Activated naive CD4-positive, alpha-beta T cell treated with anti-CD3 and anti-CD28 coated beads, Interleukin-2, amount 50 U/mL, for 24 hours (primary cell): ENCODE results near the gene THBS4.

Experiments used
- H3K27ac Mint-ChIP-seq: one replicate; pipeline ENCODE4 v1.8.0; 2021; ENCODE audit warnings: mild to moderate bottlenecking, mixed read lengths
- H3K27me3 Mint-ChIP-seq: one replicate; pipeline ENCODE4 v1.8.0; 2021; ENCODE audit warnings: mixed read lengths
- H3K36me3 Mint-ChIP-seq: one replicate; pipeline ENCODE4 v1.8.0; 2021; ENCODE audit warnings: mixed read lengths
- H3K4me1 Mint-ChIP-seq: one replicate; pipeline ENCODE4 v1.8.0; 2021; ENCODE audit warnings: mixed read lengths
- H3K4me3 Mint-ChIP-seq: one replicate; pipeline ENCODE4 v1.8.0; 2021; ENCODE audit warnings: mild to moderate bottlenecking, mixed read lengths
- H3K9me3 Mint-ChIP-seq: one replicate; pipeline ENCODE4 v1.8.0; 2021; ENCODE audit warnings: mixed read lengths

THBS4 gene

GRCh38 chr5:80035839-80036238, 691 bp downstream of the THBS4 start:
- Mint-ChIP-seq H3K9me3 (no peaks in the 10 kb centered on the region), H3K27me3 (peaks cover 42% of the 10 kb centered on the region), H3K4me1 (peaks cover 21% of the 10 kb centered on the region), H3K27ac (no peak overlapping the region), H3K4me3 (peak overlapping the region; percentile 39), H3K36me3 (no peaks in the 10 kb centered on the region)

- Mint-ChIP-seq H3K9me3 (no peaks in the 10 kb centered on the region), H3K27ac (no peak overlapping the region), H3K27me3 (peaks cover 44% of the 10 kb centered on the region), H3K36me3 (no peaks in the 10 kb centered on the region), H3K4me3 (no peak overlapping the region), H3K4me1 (peaks cover 21% of the 10 kb centered on the region)
These were observed 1.5 kb downstream of the THBS4 start for GRCh38 chr5:80036615-80037014.

- Mint-ChIP-seq H3K27ac (peak overlapping the region; percentile 27), H3K36me3 (no peaks in the 10 kb centered on the region), H3K4me3 (no peak overlapping the region)
These were observed 2.2 kb downstream of the THBS4 start for GRCh38 chr5:80037366-80037765.

GRCh38 chr5:80039650-80040049, 4.5 kb downstream of the THBS4 start:
- H3K27me3 Mint-ChIP-seq, result peaks cover 34% of the 10 kb centered on the region

More at GRCh38 chr5:80037366-80037765, 2.2 kb downstream of the THBS4 start:
- H3K27me3 Mint-ChIP-seq, result peaks cover 41% of the 10 kb centered on the region
- peaks cover 21% of the 10 kb centered on the region for H3K4me1 Mint-ChIP-seq
- H3K9me3 Mint-ChIP-seq, result no peaks in the 10 kb centered on the region

GRCh38 chr5:80041527-80041926, 6.4 kb downstream of the THBS4 start:
- Mint-ChIP-seq H3K27me3 (peaks cover 29% of the 10 kb centered on the region), H3K4me1 (peaks cover 9% of the 10 kb centered on the region), H3K9me3 (no peaks in the 10 kb centered on the region), H3K36me3 (peaks cover 2% of the 10 kb centered on the region), H3K4me3 (no peak overlapping the region), H3K27ac (no peak overlapping the region)

More at GRCh38 chr5:80039650-80040049, 4.5 kb downstream of the THBS4 start:
- Mint-ChIP-seq H3K4me1 (peaks cover 19% of the 10 kb centered on the region), H3K36me3 (peaks cover 2% of the 10 kb centered on the region), H3K4me3 (no peak overlapping the region), H3K27ac (no peak overlapping the region), H3K9me3 (no peaks in the 10 kb centered on the region)

- peaks cover 2% of the 10 kb centered on the region for H3K36me3 Mint-ChIP-seq
- H3K27ac Mint-ChIP-seq, result no peak overlapping the region
- no peak overlapping the region for H3K4me3 Mint-ChIP-seq
- no peaks in the 10 kb centered on the region for H3K9me3 Mint-ChIP-seq
- peaks cover 5% of the 10 kb centered on the region for H3K4me1 Mint-ChIP-seq
- H3K27me3 Mint-ChIP-seq, result peaks cover 24% of the 10 kb centered on the region
These were observed 7.2 kb downstream of the THBS4 start for GRCh38 chr5:80042330-80042729.

- H3K27ac Mint-ChIP-seq, result no peak overlapping the region
- H3K9me3 Mint-ChIP-seq, result no peaks in the 10 kb centered on the region
- peaks cover 2% of the 10 kb centered on the region for H3K36me3 Mint-ChIP-seq
- peaks cover 21% of the 10 kb centered on the region for H3K27me3 Mint-ChIP-seq
- H3K4me3 Mint-ChIP-seq, result no peak overlapping the region
- H3K4me1 Mint-ChIP-seq, result no peaks in the 10 kb centered on the region
These were observed 8.0 kb downstream of the THBS4 start for GRCh38 chr5:80043187-80043586.

GRCh38 chr5:80048084-80048780, 13.1 kb downstream of the THBS4 start:
- H3K4me3 Mint-ChIP-seq, result no peak overlapping the region
- H3K36me3 Mint-ChIP-seq, result peaks cover 2% of the 10 kb centered on the region
- no peak overlapping the region for H3K27ac Mint-ChIP-seq
- no peaks in the 10 kb centered on the region for H3K4me1 Mint-ChIP-seq
- no peaks in the 10 kb centered on the region for H3K9me3 Mint-ChIP-seq
- peaks cover 13% of the 10 kb centered on the region for H3K27me3 Mint-ChIP-seq

- Mint-ChIP-seq H3K27ac (no peak overlapping the region), H3K27me3 (no peaks in the 10 kb centered on the region), H3K36me3 (no peaks in the 10 kb centered on the region), H3K4me3 (no peak overlapping the region), H3K9me3 (no peaks in the 10 kb centered on the region), H3K4me1 (no peaks in the 10 kb centered on the region)
These were observed 17.3 kb downstream of the THBS4 start for GRCh38 chr5:80052464-80052863.

GRCh38 chr5:80054682-80055081, 19.5 kb downstream of the THBS4 start:
- no peak overlapping the region for H3K4me3 Mint-ChIP-seq
- H3K9me3 Mint-ChIP-seq, result no peaks in the 10 kb centered on the region
- no peak overlapping the region for H3K27ac Mint-ChIP-seq
- H3K4me1 Mint-ChIP-seq, result no peaks in the 10 kb centered on the region
- H3K36me3 Mint-ChIP-seq, result no peaks in the 10 kb centered on the region
- H3K27me3 Mint-ChIP-seq, result no peaks in the 10 kb centered on the region

GRCh38 chr5:80055491-80056170, 20.5 kb downstream of the THBS4 start:
- Mint-ChIP-seq H3K27ac (no peak overlapping the region), H3K36me3 (no peaks in the 10 kb centered on the region), H3K4me1 (peaks cover 3% of the 10 kb centered on the region)

GRCh38 chr5:80057099-80057498, 22.0 kb downstream of the THBS4 start:
- Mint-ChIP-seq H3K36me3 (no peaks in the 10 kb centered on the region), H3K4me3 (no peak overlapping the region), H3K27me3 (no peaks in the 10 kb centered on the region), H3K27ac (no peak overlapping the region), H3K4me1 (peaks cover 7% of the 10 kb centered on the region), H3K9me3 (no peaks in the 10 kb centered on the region)

More at GRCh38 chr5:80055491-80056170, 20.5 kb downstream of the THBS4 start:
- Mint-ChIP-seq H3K4me3 (no peak overlapping the region), H3K27me3 (no peaks in the 10 kb centered on the region), H3K9me3 (no peaks in the 10 kb centered on the region)

GRCh38 chr5:80057921-80058320, 22.8 kb downstream of the THBS4 start:
- H3K36me3 Mint-ChIP-seq, result no peaks in the 10 kb centered on the region
- no peaks in the 10 kb centered on the region for H3K9me3 Mint-ChIP-seq
- H3K27ac Mint-ChIP-seq, result no peak overlapping the region
- no peak overlapping the region for H3K4me3 Mint-ChIP-seq
- H3K27me3 Mint-ChIP-seq, result no peaks in the 10 kb centered on the region
- peaks cover 7% of the 10 kb centered on the region for H3K4me1 Mint-ChIP-seq

GRCh38 chr5:80059354-80059980, 24.3 kb downstream of the THBS4 start:
- Mint-ChIP-seq H3K4me3 (no peak overlapping the region), H3K36me3 (peaks cover 4% of the 10 kb centered on the region), H3K4me1 (peaks cover 7% of the 10 kb centered on the region), H3K27me3 (no peaks in the 10 kb centered on the region), H3K9me3 (no peaks in the 10 kb centered on the region), H3K27ac (no peak overlapping the region)

- no peaks in the 10 kb centered on the region for H3K27me3 Mint-ChIP-seq
- H3K9me3 Mint-ChIP-seq, result no peaks in the 10 kb centered on the region
- H3K4me1 Mint-ChIP-seq, result peaks cover 7% of the 10 kb centered on the region
- H3K4me3 Mint-ChIP-seq, result no peak overlapping the region
- H3K27ac Mint-ChIP-seq, result no peak overlapping the region
- peaks cover 4% of the 10 kb centered on the region for H3K36me3 Mint-ChIP-seq
These were observed 25.8 kb downstream of the THBS4 start for GRCh38 chr5:80060966-80061365.

- H3K4me1 Mint-ChIP-seq, result peaks cover 7% of the 10 kb centered on the region
These were observed 26.4 kb downstream of the THBS4 start for GRCh38 chr5:80061547-80061946.

More at GRCh38 chr5:80061547-80061946, 26.4 kb downstream of the THBS4 start:
- H3K9me3 Mint-ChIP-seq, result no peaks in the 10 kb centered on the region
- no peaks in the 10 kb centered on the region for H3K27me3 Mint-ChIP-seq
- H3K27ac Mint-ChIP-seq, result no peak overlapping the region
- peaks cover 4% of the 10 kb centered on the region for H3K36me3 Mint-ChIP-seq
- no peak overlapping the region for H3K4me3 Mint-ChIP-seq
